GM20431 (cell line): ENCODE results near the gene COX7B.
"Not testable (repeated sequence)": the region's sequence is repeated elsewhere in the genome, so short reads cannot be mapped to it uniquely, and the experiment has no call there.

Source experiments
- in situ Hi-C: fragments of 300-500 bp; cut with MseI, MboI; formaldehyde crosslinking; loops from one replicate; pipeline ENCODE4 v1.15.0; 2020; ENCODE audit warnings: low sequenced_read_pairs; ENCODE audit not compliant: unreplicated experiment

The COX7B gene

GRCh38 chrX:77899081-77899828, at the start of gene COX7B:
Gene COX7B, plus strand, starts transcription at chrX:77899468. Its CDS starts 86 bp downstream, at chrX:77899554.
- in situ Hi-C loops, result no loop called here

GRCh38 chrX:77875372-77875771, 23.9 kb upstream of the COX7B start:
- in situ Hi-C loops, result no loop called here

- in situ Hi-C loops, result not testable (repeated sequence)
Observed at GRCh38 chrX:77881418-77881817, 17.9 kb upstream of the COX7B start.

GRCh38 chrX:77892887-77893286, 6.4 kb upstream of the COX7B start:
- in situ Hi-C loops, result no loop called here

- in situ Hi-C loops, result no loop called here
Observed at GRCh38 chrX:77893713-77894112, 5.6 kb upstream of the COX7B start.

GRCh38 chrX:77894921-77895886, 4.1 kb upstream of the COX7B start, which contains the start of gene MAGT1:
Gene MAGT1, minus strand, starts transcription at chrX:77895435. Its CDS starts 25 bp downstream, at chrX:77895410.
- in situ Hi-C loops, result no loop called here

- in situ Hi-C loops, result no loop called here
Observed at GRCh38 chrX:77900688-77901087, 1.4 kb downstream of the COX7B start.

GRCh38 chrX:77901506-77901905, 2.2 kb downstream of the COX7B start:
- in situ Hi-C loops, result no loop called here

- in situ Hi-C loops, result no loop called here
Observed at GRCh38 chrX:77910108-77910840, 11.0 kb downstream of the COX7B start, which contains the start of gene ATP7A. Gene ATP7A, plus strand, starts transcription at chrX:77910693. Its CDS starts 60,949 bp downstream, at chrX:77971642.

GRCh38 chrX:77917294-77917933, 18.1 kb downstream of the COX7B start:
- in situ Hi-C loops, result no loop called here

GRCh38 chrX:77918568-77918967, 19.3 kb downstream of the COX7B start:
- in situ Hi-C loops, result no loop called here

GRCh38 chrX:77919370-77919769, 20.1 kb downstream of the COX7B start:
- in situ Hi-C loops, result not testable (repeated sequence)

- in situ Hi-C loops, result no loop called here
Observed at GRCh38 chrX:77922787-77923186, 23.5 kb downstream of the COX7B start.

- in situ Hi-C loops, result no loop called here
Observed at GRCh38 chrX:77924320-77924859, 25.1 kb downstream of the COX7B start.

GRCh38 chrX:77925764-77926163, 26.5 kb downstream of the COX7B start:
- in situ Hi-C loops, result no loop called here

- in situ Hi-C loops, result no loop called here
Observed at GRCh38 chrX:77930581-77930980, 31.3 kb downstream of the COX7B start.

- in situ Hi-C loops, result no loop called here
Observed at GRCh38 chrX:77935886-77936285, 36.6 kb downstream of the COX7B start.

- in situ Hi-C loops, result no loop called here
Observed at GRCh38 chrX:77936299-77936698, 37.0 kb downstream of the COX7B start.

- in situ Hi-C loops, result no loop called here
Observed at GRCh38 chrX:77937291-77937690, 38.0 kb downstream of the COX7B start.
